OCI-LY7 (cell line): ENCODE results near the gene ZNF276.

ENCODE experiments used
- CTCF ChIP-seq: fragments of 200-600 bp; sonication (generic); conservative IDR thresholded peaks from 2 replicates; pipeline ENCODE4 v1.5.1; 2014; ENCODE audit warnings: mild to moderate bottlenecking, antibody characterized with exemption, low read length, moderate library complexity, mixed read lengths
- EZH2phosphoT487 ChIP-seq: fragments of 200-600 bp; sonication (generic); IDR thresholded peaks from 2 replicates; pipeline ENCODE4 v1.6.1; 2018; ENCODE audit warnings: low read depth, borderline replicate concordance, mild to moderate bottlenecking, mixed run types, antibody characterized with exemption, low read length, moderate library complexity, mixed read lengths

- TF ChIP-seq CTCF (no peak), EZH2phosphoT487 (no peak)
These were observed 32.9 kb upstream of the ZNF276 start for GRCh38 chr16:89688395-89688794.
